ENCODE data around the gene SHISA7.

SHISA7 gene

DNA sequence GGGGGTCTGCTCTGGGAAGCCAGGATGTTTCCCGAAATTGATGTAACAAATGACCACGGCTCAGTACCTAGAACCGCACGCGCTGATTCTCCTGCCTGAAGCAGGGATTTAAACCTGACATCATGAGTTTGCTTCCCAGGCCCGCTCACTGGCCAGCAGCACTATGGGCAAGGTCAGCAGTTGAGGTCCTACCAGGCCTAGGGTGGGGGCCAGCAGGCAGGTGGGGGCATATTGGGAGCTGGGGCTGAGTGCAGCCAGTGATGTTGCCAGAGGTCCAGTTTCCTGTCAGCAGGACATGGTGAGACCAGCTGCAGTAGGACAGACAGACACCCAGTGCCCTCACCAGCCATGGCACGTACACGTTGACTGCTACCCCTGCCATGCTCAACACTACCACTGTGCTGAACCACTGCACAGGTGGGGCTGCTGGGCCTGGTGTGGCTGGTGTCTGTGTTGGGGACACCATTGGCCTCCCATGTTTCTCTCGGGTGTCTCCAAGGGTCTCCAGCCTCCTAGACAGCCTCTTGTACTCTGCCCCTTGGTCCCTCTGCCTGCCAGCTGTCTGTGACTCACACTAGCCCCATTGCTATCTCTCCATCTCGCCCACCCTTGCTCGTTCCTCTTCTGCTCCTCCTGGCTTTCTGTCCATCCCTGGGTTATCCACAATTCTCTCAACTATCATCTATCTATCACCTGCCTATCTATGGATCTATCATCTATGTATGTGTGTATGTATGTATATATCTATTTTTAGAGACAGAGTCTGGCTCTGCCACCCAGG is 22.6 kb upstream of the SHISA7 start:
- no peak overlapping the region for H3K27ac ChIP-seq
- DNase-seq (ENCODE audit: low read depth, low spot score), result no peak

DNA sequence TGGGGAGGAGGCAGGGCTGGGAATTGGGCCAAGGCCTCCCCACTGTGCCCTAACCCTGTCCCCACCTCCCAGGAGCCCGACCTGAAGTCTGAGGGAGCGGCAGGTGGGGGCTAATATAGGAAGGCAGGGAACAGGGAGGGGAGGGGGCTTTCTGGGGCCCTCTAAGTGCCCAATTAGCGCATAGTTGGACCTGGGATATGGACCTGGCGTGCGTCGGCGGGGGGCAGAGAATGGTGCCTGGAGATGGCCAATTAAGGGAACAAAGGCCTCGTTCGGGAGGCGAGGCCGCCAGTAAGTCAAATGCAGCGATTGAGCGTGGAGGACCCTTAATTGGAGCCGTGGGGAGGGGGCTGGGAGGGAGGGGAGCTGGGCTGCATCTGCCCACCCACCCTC is 21.6 kb upstream of the SHISA7 start, which contains the start of gene C19orf85:
C19orf85 (minus strand) TSS at position 90 of the 393 bp plus-strand sequence. CDS start 197 bp downstream, outside the sequence.
- H3K27ac ChIP-seq, result no peak within 1 kb of the TSS

DNA sequence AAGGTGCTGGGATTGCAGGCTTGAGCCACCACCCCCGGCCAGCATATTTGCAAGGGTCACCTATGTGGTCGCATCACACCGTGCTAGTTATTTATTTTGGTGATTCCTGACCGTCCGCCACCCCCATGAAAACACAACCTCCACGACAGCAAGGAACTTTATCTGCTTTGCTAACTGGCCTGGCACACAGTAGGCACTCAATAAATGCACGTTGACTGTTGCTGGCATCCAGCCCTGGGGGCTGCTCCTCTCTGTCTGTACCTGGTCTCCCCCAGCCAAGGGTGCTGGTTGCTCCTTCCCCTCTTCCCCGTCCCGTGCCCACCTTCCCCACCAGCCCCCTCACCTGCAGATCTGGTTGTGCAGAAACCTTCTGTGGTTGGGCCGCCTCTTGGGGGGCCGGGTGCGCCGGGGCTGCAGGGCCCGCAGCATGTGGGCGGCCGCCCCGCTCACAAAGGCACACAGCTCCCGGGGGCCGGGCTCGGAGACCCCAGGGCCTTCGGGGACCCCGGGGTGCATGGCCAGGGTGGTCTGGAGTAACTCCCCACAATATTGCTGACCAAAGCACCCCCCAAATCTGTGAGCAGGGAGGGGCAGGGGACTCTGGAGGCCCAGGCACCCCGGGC is 21.1 kb upstream of the SHISA7 start:
- no peak overlapping the region for H3K27ac ChIP-seq

More for the DNA sequence above, 21.6 kb upstream of the SHISA7 start, which contains the start of gene C19orf85:
- DNase-seq (ENCODE audit: low read depth, low spot score), result no peak

DNA sequence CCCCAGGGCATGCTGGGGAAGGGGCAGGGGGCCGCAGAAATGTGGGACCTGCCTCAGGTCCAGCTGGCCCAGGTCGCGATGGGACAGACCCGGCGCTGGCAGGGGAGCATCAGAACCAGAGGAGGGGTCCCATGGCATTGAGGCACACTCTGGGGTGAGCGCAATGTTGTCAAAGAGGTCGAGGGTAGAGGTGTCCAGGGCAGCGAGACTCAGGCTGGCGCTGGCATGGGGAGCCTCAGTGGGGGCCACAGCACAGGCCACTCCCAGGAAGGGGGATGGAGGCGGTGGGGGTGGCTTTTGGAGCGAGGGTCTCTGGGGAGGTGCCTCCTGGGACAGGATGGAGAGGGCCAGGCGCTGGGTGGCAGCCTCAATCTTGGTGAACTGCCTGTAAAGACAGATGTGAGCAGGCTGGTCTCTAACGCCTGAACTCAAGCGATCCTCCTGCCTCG is 20.5 kb upstream of the SHISA7 start:
- no peak overlapping the region for H3K27ac ChIP-seq
- no peak for DNase-seq (ENCODE audit: low read depth, low spot score)

More for the DNA sequence above, 21.1 kb upstream of the SHISA7 start:
- DNase-seq (ENCODE audit: low read depth, low spot score), result no peak

DNA sequence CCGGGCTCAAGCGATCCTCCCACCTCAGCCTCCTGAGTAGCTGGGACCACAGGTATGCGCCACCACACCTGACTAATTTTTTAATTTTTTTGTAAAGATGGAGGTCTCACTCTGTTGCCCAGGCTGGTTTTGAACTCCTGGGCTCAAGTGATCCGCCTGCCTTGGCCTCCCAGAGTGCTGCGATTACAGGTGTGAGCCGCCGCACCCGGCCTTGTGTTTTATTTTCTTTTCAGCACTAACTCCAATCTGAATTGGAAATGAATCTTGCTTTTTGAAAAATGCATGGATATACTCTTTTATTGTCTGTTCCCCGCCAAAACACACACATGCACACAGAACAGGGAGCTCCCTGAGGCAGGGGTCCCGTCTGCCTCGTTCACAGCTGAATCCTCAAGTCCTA is 19.6 kb upstream of the SHISA7 start:
- H3K27ac ChIP-seq, result no peak overlapping the region
- no peak for DNase-seq (ENCODE audit: low read depth, low spot score)

DNA sequence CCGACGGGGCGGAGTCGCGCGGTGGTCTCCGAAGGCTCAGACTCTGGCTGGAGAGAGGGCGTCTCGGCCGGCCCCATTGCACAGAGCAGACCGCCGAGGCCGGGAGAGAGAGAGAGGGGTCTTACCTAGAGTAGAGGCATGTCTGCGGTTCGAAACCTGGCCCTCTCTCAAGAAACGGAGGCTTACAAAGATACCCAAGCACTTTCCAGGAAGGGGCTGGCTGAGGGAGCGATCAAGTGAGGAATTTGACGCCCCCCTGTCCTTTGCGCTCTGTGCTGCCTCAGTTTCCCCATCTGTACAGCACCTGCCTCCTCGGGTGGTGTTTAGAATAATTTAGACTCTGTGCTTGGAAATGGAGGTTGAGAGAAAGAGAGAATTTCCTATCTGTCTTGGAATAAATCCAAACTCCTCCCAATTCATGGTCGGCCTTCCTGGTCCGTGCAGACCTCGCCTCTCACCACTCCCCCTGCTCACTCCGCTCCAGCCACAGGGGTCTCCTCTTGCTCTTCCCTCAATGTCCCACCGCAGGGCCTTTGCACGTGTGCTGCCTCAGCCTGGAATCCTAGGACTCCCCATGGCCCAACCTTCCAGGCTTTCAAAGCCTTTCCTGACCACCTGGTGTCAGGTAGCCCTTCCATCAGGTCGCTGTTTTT is 19.0 kb upstream of the SHISA7 start:
- H3K27ac ChIP-seq, result no peak overlapping the region
- no peak for DNase-seq (ENCODE audit: low read depth, low spot score)

DNA sequence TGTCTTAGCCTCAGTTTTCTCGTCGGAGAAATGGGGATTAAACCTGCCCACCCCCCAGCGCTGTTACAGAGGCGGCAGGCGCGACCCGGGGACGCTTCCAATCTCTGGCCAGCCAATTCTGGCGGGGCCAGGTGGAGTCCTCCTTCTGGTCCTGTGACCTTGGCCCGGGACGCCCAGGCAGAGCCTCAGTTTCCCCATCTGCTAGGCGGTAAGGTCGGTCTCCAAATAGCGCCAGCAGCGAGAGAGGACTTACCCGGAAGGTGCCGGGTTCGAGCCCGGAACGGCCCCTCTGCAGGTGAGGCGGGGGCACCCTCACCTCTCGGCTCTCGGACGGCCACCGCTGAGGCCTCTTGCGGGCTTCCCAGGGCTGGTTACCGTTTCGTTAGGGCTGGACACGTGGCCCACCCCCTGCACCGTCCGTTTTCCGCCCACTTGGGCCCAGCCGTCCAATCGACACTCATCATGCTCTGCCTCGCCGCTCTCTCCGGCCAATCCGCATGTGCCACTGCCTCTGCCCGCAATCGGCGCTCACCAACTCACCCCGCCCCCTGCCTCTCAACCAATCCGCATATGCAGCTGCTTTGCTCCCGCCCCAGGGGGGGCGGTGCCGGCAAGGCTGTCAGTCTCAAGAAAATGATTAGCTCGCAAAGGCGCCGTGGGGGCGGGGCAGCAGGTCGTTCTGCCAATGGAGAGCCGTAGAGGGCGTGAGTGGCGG is 18.3 kb upstream of the SHISA7 start, which contains the start of gene ISOC2:
ISOC2 (minus strand) TSS at position 384 of the 715 bp plus-strand sequence. CDS start 5,156 bp downstream, outside the sequence.
- H3K27ac ChIP-seq, result no peak within 1 kb of the TSS
- peak; percentile 98 for DNase-seq (ENCODE audit: low read depth, low spot score)

DNA sequence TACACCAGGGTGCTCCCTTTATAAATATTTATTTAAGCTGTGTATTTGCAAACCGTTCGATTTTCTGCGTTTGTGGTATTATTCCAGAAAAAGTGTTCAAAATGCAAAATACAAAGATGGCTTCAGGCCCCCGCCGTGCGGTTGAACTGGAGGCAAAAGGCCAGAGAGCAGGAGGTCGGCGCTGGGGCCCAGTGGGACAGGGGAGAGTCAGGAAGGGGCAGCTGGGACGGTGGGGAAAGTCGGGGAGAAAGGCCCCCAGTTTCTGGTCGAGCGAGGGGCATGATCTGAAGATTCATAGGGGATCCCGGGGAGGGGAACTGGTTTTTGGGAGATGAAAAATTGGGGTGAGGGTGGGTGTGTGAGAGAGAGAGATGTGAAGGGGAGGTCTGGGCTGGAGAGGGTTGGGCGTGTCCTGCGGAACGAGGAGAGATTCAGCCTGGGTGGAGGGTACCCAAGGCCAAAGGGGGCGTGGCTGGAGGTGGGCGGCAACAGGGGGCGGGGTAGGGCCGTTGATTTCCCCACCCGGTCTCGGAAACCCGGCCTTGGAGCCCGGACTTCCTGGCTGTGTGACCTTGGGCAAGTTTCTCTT is 17.7 kb upstream of the SHISA7 start:
- no peak overlapping the region for H3K27ac ChIP-seq
- no peak for DNase-seq (ENCODE audit: low read depth, low spot score)

DNA sequence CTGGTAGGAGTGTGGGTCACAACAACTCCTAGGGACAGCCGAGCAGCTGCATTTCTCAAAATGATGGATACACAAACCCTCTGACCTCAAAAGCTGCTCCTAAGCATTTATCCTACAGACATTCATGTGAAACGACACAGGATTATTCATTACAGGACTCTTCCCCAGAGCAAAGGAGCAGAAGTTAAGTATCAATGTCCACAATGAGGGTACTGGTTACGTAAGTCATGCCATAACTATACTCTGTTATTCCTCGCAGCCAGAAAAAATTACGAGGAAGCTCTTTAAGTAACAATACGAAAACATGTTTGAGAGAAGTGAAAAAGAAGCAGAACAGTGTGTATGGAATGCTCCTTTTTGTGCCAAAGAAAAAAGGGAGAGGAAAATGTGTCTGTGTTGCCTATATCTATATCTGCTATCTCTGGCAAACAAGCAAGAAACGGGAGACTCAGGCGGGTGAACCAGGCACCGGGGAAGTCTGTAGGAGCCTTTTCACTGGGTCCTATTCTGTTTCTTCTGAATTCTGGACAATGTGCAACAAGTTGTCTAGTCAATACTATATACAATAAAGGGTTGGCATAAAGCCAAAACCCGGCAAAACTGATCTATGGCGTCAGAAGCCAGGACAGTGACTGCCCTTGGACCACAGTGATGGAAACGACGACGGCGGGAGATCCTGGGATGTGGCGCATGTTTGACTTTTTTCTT is 17.0 kb upstream of the SHISA7 start:
- DNase-seq (ENCODE audit: low read depth, low spot score), result no peak
- H3K27ac ChIP-seq, result no peak overlapping the region

DNA sequence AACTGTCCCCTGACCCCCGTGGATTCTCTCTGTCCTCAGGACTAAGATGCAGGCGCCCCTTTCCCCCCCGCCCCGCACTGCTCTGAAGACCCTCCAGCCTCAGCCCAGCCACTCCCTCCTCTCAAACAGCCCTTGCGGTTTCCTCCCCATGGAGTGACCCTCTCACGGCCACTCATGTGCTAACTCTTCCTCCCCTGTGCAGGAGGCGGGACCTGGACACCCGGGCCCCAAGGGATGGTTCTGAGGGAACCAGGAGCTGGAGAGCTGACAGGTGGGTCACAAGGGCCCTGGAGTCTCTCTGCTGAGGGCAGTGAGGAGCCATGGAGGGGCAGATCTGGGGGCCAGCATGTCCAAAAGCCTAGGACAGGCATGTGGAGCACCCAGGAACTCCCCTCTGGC is 16.4 kb upstream of the SHISA7 start:
- DNase-seq (ENCODE audit: low read depth, low spot score), result no peak
- no peak overlapping the region for H3K27ac ChIP-seq

DNA sequence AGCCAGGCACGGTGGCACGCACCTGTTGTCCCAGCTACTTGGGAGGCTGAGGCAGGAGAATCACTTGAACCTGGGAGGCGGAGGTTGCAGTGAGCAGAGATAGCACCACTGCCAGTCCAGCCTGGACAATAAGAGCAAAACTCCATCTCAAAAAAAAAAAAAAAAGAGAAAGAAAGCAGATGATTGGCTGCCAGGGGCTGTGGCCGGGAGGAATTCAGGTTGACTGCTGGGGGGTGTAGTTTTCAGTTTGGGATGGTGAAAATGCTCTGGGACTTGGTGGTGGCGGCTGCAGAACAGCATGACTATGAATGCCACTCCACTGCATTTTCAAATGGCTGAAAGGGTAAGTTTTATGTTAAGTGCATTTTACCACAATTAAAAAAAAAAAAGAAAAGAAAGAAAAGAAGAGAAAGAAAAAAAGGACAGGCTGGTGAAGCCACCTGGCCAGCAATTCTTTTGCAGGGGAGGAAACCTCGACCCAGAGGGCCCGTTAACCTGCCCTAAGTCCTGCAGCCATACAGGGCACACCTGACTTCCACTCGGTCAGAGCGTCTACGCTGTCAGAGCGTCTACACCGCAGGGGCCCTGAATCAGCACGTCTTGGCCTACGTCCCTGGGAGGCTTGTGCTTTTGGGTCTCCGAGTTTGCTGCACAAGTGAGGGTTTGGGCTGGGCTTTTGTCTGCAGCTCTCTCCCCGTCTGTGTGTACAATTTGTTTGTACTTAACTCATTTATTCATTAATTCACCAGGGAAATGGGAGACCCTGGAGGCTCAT is 14.8 kb upstream of the SHISA7 start:
- no peak for DNase-seq (ENCODE audit: low read depth, low spot score)

DNA sequence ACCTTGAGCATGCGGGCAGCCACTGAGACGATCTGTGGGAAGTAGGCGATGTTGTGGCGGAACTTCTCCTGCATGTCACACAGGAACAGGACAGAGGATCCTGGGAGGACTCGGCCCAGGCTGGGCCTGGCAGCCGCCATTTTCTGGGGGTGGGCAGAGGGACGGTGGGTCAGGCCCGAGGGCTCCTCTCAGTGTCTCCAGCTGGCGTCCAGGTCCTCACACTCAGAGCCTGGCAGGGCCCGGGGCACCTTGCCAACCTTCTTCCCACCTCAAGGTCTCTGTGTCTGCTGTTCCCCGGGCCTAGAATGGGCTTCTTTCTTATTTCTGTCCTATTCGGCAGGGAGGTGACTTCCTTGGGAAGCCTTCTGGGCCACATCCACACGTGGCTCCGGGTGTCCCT is 13.2 kb upstream of the SHISA7 start:
- DNase-seq (ENCODE audit: low read depth, low spot score), result no peak
- H3K27ac ChIP-seq, result no peak overlapping the region

More for the DNA sequence above, 14.8 kb upstream of the SHISA7 start:
- H3K27ac ChIP-seq, result no peak overlapping the region

DNA sequence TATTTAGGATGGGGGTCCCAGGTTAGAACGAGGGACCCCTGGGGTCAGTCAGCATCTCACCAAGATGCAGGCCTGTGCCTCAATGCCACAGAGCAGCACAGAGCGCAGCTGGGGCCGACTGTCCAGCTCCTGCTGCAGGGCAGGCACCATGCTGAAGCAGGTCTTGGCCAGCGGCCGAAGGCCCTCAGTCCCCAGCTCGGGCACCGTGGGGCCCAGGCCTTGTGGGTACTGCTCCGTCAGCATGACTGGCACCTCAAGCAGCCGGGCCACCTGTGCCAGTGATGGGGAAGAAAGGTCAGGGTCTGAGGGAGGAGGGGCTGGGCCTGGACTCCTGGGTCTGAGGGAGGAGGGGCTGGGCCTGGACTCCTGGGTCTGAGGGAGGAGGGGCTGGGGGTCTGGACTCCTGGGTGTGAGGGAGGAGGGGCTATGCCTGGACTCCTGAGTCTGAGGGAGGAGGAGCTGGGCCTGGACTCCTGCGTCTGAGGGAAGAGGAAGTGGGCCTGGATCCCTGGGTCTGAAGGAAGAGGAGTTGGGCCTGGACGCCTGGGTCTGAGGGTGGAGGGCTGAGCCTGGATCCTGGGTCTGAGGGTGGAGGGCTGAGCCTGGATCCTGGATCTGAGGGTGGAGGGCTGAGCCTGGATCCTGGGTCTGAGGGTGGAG is 12.6 kb upstream of the SHISA7 start:
- DNase-seq (ENCODE audit: low read depth, low spot score), result no peak
- no peak overlapping the region for H3K27ac ChIP-seq

DNA sequence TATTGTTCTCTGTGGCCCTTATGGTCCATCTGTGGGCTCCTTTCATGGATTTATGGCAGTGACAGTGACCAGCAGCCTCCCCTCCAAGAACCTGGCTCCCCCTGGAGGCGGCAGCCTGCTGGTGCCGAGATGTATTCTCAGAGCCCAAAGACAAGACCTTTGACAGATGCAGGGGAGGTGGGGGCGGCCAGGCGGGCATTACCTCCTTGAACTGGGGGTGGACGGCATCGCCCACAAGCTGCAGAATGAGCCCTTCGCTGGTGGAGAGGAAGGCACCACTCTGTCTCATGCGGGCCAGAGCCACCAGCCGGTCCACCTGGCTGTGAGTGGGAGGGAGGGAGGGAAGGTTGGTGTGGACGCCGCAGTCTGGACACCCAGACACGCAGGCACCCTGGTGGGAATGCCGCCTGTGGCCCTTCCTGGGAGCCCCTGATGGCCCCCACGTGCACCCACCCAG is 11.7 kb upstream of the SHISA7 start:
- no peak overlapping the region for H3K27ac ChIP-seq
- no peak for DNase-seq (ENCODE audit: low read depth, low spot score)

DNA sequence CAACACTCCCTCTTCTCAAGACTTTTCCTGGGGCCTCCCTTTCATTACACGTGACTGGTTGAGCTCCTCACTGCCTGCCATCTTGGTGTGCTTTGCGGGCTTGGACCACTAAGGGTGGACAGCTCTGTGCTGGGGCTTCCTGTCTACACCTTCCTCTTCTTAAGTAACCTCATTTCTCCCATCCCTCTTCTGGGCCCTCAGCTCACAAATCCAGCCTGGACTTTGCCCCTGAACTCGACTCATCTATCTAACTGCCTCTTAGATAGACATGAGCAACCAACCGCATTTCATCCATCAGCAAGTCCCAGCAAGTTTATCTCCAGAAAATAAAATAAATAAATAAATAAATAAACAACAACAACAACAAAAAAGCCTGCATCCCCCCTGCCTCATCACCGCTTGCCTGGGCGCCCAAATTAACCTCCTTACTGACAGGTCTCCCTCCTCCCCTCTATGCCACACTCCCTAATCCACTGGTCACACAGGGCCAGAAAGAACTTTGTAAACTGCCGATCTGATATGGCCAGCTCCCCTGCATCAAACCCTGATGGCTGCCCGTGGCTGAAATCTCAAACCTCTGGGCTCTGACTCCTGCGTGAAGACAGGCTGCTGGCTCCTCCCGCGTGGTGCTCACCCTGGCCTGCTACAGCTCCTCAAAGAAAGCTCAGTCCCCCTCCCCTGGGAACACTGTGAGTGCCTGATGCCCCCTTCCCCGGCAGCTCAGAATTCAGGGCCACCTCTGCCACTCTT is 10.6 kb upstream of the SHISA7 start:
- H3K27ac ChIP-seq, result no peak overlapping the region
- DNase-seq (ENCODE audit: low read depth, low spot score), result no peak

DNA sequence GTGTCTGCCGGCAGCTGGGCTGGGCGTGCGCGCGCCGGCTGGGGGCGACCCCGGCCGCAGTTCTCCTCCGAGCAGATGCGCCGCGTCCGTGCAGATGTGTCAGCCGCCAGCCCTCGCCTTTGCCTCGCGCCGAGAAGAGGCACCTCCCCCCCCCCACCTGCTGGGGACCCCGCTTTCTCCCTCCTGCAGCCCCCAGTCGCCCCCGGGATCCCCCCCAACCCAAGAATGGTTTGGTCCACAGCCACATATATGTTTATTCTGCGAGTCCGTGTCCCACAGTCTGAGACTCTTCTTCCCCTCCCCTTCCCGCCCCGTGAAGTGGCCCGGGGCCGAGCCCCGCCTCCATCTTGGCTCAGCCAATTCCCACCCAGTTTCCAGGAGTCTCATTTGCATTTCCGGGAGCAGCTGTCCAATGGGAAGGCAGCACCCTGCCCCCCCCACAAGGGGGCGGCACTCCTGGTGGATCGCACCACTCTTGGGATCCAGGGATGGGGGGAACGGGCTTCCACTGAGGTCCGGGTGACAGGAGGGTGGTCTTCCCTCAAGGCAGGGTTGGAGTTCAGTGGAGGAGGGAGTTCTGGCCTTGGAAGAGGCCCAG is 9.7 kb upstream of the SHISA7 start:
- DNase-seq (ENCODE audit: low read depth, low spot score), result no peak
- H3K27ac ChIP-seq, result no peak overlapping the region

Data from epithelial cell of prostate (primary cell).